ENCODE results near the gene CCDC106.

The CCDC106 gene

GRCh38 chr19:55647732-55648584 lies at the start of gene CCDC106:
CCDC106 (plus strand) TSS chr19:55648212; CDS start chr19:55649047, 835 bp downstream.
- peak; percentile 27 for DNase-seq

GRCh38 chr19:55598719-55599467 lies 49.1 kb upstream of the CCDC106 start:
- peak; percentile 30 for DNase-seq

GRCh38 chr19:55599468-55599841 lies 48.6 kb upstream of the CCDC106 start, which contains the start of gene FIZ1:
FIZ1 (minus strand) TSS chr19:55599517; CDS start chr19:55597865, 1,652 bp downstream.
- peak; percentile 89 for DNase-seq

DNA sequence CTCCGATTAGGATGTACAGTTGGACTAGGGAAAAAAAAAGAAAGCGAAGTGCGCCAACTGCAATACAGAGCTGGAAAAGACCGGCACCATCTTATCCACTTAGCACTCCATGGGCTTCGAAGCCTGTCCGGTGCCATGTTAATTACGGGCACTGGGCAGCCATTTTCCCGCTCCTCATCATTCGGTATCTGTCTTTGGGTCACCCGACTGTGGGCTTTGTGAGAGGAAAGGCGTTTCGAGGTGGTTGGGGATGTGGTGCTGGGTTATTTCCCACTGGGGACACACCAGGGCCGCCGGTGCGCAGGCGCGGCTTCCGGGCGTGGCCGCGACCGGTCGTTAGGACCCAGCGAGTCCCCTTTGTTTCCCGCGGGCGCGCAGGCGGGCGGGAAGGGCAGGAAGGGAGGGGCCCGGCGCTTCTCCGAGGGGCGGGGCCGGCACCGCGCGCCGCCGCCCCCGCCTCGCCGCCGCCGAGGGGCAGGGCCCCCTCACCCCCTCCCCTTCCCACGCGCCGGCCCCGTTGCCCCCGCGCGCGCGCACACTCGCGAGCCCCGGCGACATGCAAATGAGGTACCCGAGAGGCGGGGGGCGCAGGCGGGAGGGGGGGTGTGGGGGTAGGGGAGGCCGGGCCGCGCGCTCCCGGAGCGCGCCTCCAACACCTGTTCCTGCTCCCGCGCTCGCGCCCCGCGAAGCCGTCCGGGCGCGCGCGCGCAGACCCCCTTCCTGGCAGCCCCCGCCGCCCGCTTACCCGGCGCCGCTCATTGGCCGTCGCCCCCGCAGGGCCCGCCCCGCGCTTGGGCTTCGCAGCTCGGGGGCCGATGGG lies 48.0 kb upstream of the CCDC106 start, which contains the start of gene ZNF524:
TSS of gene ZNF524 (plus strand) at position 447 of the 820 bp plus-strand sequence. CDS start 1,825 bp downstream, outside the sequence.
- DNase-seq, result peak; percentile 89

DNA sequence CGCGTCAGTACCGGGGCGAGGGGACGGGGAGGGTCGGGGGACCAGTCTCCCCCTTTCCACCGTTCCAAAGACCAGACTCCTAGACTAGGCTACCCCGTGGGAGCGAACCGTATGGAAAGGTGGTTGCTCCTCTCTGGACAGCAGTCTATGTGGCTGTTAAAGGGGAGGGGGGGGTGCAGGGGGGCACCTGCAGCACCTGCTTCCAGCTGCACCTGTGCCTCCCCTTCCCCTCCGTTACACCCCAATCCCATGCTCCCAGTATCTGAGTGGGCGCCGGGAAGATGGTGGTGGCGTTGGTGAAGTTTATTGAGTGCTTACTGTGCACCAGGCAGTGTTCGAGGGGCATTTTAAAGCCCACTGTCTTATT lies 47.4 kb upstream of the CCDC106 start:
- no peak for DNase-seq

GRCh38 chr19:55601084-55601483 lies 46.9 kb upstream of the CCDC106 start:
- DNase-seq, result no peak

GRCh38 chr19:55602104-55603001 lies 45.7 kb upstream of the CCDC106 start:
- no peak for DNase-seq

DNA sequence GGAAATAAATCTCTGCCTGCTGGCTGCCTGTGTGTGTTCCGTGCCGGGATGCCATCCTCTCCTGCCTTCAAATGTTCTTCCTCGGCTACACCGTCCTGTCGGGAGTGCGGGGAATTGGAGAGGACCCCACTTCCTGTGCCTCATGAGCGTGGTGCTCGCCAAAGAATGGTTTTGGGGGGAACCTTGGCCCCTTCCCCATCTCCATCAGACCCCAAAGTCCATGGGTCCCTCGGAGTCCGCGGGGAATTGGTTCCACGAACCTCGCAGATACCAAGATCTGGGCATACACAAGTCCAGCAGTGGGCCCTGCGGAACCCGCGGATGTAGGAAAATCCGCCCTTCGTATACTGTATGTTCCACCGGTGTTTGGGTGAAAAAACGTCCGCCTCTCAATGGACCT lies 44.9 kb upstream of the CCDC106 start:
- no peak for DNase-seq

DNA sequence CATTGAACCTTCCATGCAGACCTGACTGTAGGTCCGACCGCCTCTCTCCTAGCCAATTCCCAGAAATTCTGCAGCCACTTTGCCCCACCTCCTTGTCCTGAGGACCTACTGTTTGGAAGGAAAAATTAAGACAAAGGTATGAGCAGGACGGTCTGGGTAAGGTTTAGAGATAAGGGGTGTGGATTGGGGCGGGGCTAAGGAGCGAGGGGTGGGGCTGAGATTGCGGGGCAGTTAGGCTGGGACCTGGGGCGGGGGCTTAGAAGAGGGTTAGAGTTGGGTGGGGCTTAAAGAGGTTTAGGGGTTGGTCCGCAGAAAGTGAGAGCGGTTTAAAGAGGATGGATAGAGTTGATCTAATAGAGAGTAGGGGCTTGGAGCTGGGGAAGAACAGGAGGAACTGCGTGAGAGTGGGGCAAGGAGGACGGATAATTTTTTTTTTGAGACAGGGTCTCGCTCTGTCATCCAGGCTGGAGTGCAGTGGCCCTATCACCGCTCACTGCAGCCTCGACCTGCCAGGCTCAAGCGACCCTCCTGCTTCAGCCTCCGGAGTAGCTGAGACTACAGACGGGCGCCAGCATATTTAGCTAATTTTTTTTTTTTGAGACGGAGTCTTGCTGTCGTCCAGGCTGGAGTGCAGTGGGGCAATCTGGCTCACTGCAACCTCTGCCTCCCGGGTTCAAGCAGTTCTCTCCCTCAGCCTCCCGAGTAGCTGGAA lies 44.3 kb upstream of the CCDC106 start:
- DNase-seq, result no peak

GRCh38 chr19:55605207-55605636 lies 42.8 kb upstream of the CCDC106 start:
- DNase-seq, result peak; percentile 95

- DNase-seq, result no peak
Measured at GRCh38 chr19:55605637-55606470, 42.2 kb upstream of the CCDC106 start, which contains the start of gene ZNF865. ZNF865 (plus strand) TSS chr19:55605647; CDS start chr19:55613619, 7,972 bp downstream.

DNA sequence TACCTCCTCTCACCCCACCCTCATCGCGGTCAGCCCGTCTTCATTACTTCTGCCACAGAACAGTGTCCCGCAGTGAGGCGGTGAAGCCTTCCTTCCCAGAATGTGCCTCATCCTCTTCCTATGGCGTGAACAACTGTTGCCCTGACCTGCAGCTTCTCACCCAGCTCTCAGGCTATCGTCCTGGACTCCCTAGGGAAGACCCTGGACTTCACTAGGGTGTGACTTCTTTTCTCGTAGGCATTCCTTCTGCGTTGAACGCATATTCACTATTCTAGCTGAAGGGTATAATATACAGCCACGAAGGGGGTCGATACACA lies 41.6 kb upstream of the CCDC106 start:
- DNase-seq, result no peak

DNA sequence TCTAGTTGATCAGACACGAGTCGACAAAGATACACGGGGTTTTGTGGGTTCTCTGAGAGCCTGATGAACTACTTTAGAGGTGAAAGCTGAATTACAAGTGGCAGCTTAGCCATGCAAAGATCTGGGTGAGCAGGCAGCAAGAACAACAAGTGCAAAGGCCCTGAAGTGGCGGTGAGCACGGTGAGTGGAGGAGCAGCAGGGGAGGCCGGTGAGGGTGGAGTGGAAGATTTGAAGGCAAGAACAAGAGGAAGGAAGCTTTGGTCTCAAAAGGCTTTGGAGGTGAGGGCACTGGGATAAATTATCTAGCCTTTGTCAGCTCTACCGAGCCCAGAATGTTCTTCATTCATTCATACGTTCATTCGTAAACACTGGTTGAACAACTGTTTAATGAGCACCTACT lies 41.2 kb upstream of the CCDC106 start:
- no peak for DNase-seq

DNA sequence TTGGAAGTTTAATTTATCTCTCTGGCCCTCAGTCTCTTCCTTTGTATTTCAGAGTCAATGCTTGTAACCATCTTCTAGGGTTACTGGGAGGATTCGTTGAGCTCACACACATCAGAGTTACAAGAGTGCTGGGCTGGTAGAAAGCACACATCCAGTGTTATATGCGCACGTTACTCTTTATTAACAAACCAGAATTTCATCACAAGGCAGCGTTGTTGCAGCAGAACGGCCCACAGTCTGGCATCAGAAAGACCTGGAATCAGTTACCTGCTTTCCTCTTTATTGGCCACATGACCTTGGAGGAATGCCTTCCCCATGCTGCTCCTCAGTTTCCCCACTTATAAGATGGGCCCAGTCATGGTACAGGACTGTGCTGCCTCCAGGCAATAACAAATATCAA lies 38.7 kb upstream of the CCDC106 start:
- DNase-seq, result no peak

DNA sequence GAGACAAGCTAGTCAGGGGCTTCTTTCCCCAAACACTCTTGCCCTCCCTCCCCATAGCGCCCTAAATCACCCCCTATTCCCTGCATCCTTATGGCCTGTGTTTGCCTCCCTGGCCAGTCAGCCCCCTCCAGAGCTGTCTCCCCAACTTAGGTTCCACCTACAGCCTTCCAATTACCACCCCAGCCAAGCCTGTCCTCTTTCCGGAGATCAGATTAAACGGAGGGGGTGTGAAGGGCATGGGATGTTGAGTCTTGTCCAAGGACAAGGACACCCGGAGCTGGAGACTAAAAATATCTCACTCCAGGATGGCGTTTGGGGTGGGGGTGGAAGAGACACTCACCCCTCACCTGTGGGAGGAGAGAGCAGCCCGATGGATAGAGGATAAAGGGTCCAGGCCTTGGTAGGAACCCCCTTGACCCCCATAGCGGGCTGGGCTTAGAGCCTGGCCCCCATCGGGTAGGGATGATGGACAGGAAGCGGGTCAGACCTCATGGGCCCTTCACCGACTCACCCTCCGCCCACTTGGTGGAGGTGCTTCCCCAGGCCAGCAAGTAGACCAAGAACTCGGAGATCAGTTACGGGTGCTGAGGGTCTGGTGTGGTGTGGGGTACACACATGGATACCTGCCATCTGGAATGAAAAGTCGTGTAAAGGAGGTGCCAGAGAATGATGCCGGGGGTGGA lies 36.6 kb upstream of the CCDC106 start:
- no peak for DNase-seq

DNA sequence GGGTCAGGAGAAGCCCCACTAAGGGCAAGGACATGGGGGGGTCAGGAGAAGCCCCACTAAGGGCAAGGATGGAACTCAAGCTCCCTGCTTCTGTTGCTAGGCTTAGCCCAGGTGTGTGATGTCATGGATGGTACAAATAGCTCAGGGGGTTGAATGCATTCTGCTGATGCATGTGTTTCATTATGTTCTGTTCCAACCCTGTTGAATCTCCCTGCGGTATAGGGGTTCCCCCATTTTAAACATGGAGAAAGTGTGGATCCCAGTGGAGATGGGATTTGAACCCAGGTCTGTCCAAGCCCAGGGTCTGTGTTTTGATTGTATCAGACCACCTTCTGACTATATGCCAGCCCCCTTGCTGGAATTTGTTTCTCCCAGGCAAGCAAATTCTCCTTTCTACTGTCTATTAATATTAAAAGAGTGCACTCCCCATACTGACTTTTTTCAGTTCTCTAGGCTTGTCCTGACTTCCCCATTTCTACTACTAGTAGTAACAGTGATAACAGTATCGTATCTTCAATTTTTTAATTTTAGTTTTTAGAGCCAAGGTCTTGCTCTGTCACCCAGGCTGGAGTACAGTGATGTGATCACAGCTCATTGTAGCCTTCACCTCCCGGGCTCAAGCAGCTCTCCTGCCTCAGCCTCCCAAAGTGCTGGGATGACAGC lies 35.9 kb upstream of the CCDC106 start:
- no peak for DNase-seq

GRCh38 chr19:55613396-55613795 lies 34.6 kb upstream of the CCDC106 start:
- no peak for DNase-seq

DNA sequence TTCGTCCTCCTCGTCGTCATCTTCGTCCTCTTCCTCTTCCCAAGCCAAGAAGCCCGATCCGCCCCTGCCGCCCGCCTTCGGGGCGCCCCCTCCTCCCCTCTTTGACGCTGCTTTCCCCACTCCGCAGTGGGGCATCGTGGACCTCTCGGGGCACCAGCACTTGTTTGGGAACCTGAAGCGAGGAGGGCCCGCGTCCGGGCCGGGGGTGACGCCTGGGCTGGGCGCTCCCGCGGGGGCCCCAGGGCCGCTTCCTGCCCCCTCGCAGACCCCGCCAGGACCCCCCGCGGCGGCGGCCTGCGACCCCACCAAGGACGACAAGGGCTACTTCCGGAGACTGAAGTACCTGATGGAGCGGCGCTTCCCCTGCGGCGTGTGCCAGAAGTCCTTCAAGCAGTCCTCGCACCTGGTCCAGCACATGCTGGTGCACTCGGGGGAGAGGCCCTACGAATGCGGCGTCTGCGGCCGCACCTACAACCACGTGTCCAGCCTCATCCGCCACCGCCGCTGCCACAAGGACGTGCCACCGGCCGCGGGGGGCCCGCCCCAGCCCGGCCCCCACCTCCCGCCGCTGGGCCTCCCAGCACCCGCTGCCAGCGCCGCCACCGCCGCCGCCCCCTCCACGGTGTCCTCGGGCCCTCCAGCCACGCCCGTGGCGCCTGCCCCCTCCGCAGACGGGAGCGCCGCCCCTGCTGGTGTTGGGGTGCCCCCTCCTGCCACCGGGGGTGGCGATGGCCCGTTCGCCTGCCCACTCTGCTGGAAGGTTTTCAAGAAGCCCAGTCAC lies 33.9 kb upstream of the CCDC106 start:
- DNase-seq, result no peak

Data from NCI-H2081 treated with DMSO at 0.1 percent for 48 hours (cell line).